ENCODE results near the gene SESTD1.
"Not testable (repeated sequence)": the region's sequence is repeated elsewhere in the genome, so short reads cannot be mapped to it uniquely, and the experiment has no call there.

Gene SESTD1

DNA sequence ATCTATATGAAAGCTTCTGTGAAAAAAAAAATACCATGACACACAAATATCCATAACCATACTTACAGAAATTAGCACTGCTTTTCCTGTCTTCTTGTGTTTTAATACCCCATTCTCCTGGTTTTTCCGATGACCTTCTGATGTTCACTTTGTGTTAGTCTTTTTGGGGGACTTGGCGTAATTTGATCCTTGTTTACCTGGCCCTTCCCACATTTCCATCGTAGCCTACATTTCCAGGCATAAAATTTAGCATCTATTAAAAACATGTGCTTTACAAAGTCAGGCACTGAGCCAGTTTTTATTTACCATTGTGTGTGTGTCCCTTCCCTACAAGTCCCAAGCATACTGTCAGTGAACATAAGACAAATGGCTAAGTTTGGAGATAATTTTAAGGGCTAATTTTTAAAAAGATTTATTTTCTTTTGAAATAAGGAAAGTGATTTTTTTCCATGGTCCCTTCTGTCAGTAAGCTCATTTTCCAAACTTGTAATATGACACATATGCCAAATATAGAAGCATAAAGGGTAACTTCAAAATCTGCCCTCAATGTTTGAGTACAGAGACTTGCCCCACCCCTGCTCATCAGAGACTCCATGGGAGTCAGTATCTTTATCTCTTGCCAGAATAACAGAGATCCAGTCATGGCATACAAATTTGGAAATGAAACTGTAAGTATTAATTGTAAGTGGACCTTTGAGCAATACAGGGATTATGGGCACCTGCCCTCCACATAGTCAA is 27.3 kb downstream of the SESTD1 start:
- no peak for DNase-seq

DNA sequence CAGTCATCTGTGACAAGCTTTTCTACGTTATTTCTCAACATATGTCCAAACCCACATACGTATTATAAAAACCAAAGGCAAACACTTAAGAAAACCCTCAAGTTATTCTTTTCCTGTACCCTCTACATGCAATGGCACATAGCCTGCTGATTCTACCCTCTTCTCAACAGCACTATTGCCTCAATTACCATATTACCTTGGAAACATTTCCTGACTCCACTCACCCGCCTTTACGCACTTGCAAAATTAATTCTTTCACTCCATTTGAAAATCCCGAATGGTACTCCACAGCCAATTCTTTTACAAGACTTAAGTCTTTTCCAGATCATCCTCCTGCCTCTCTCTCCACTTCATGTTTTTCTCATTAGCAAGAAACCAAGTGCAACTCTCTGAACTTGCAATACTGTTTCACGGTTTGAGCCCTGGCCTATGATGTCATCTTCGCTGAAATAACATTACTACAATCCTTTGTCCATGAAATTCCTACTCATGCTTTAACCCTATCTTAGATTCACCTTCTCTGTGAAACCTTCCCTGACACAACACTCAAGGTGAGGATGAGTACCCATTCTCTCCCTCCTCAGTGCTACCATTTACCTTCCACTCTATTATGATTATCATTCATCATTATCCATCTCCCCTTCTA is 29.0 kb downstream of the SESTD1 start:
- DNase-seq, result no peak

DNA sequence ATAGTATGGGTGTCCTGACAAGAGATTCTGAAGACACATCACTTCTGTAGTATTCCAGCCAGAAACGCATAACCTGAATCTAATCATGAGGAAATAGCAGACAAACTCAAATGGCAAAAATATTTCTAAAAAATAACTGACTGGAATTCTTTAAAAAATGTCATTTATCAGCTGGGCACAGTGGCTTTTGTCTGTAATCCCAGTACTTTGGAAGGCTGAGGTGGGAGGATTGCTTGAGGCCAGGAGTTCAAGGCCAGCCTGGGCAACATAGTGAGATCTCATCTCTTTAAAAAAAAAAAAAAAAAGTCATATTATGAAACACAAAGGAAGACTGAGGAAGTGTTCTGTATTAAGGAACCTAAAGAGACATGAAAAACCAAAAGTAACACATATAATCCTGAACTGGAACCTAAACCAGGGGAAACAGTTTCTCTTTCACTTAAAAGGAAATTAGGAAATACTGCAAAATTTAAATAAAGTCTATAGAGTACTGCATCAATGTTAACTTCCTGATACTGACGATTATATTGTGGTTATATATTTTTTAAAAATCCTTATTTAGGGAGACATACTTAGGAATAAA is 29.9 kb downstream of the SESTD1 start:
- DNase-seq, result no peak

DNA sequence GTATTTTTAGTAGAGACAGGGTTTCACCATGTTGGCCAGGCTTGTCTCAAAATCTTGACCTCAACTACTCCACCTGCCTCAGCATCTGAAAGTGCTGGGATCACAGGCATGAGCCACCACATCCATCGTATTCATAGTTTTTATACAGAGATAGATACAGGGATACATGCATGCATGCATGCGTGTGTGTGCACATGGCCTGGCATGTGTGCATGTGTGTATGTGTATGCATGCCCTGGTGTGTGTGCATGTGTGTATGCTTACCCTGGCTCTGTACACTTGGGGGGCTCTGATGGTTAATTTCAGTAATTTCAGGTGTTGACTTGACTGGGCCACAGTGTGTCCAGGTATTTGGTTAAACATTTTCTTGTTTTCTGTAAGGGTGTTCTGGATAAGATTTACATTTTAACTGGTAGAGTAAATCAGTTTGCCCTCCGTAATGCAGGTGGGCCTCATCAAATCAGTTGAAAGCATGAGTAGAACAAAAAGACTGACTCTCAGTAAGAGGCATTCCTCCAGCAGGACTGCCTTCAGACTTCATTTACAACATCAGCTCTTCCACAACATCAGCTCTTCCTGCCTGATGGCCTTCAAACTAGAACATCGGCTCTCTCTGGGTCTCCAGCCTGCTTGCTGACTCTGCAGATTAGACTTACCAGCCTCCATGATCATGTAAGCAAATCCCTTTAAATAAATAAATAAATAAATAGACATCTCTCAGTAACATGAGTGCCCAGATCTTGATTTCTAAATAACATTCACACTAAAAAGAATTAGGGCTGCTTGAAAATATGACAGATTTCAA is 30.8 kb downstream of the SESTD1 start:
- DNase-seq, result no peak

DNA sequence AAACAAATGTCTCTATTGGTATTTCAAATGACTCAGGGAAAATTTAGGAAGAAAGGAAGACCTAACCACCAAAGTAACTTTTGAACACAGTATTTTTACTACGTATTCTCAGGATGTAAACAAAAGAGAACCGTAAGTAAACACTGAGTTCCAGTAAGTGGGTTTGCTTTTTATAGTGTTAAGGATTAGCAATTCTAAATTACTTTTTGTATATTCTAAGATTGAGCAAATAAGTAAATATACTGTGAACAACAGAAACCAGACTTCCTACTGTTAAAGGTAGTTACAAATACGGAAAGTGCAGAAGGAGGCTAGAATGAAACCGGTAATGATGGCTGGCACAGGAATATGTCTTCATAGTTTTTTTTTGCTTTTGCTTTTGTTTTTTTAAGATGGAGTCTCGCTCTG is 31.5 kb downstream of the SESTD1 start:
- DNase-seq, result no peak

DNA sequence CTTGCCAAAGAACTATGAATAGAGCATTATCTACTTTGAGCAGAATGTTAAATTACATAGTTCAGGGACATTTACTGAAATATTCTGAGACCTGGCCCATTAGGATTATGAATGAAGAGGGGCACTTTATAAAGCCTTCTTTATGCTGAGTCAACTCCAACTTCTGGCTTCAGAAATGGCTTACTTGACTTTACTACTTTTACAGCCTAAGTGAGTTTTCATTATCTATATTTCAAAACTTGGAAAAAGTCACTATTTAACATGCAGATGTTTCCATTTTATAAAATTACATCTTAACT is 37.7 kb downstream of the SESTD1 start:
- DNase-seq, result no peak

DNA sequence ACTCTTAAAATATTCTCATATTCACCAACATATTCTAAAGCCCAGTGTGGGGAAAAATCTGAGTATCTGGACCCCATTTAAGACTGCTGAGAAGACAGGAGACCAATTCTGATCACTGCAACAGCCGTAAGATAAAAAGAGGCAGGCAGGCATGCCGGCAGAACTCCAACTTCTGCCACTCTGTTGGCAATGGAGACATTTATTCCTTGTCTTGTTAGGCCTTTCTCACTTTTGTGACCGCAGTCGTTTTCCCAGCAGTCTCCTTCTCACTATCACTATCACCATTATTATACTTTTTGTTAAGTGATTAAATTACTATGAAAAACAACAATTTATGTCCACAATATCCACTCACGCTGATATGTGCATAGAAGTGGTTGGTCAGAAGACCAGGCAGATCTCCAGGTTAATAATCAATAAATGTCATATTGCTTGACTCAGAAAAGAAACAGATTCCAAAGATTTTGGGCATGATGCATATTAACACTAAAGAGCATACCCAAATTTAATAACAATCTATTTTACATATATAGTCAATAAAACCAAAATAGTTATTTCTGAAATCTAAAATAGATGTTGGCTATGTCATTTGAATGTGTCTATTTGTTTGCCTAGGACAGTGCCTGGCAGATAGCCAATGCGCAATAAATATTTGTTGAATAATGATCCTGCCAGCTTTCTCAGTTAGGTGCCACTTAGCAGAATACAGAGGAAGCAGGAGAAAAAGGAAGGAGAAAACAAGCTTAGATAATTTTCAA is 38.2 kb downstream of the SESTD1 start:
- DNase-seq, result peak; percentile 20

DNA sequence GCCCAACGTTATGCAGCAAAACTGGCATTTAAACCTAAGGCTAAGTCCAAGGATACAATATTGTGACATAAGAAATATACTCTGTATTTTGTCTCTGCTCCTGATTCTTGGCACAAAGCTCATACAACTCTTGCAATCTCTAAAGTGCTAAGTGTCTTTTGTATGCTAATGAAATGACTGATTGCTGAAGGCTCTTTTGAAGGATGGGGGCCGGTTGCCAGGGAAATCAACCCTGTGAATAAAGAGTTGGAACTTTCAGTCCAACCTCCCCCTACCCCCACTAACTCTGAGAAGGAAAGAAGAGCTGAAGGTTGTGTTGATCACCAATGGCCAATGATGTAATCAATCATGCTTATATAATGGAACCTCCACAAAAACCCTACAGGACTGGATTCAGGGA is 40.3 kb downstream of the SESTD1 start:
- no peak for DNase-seq

DNA sequence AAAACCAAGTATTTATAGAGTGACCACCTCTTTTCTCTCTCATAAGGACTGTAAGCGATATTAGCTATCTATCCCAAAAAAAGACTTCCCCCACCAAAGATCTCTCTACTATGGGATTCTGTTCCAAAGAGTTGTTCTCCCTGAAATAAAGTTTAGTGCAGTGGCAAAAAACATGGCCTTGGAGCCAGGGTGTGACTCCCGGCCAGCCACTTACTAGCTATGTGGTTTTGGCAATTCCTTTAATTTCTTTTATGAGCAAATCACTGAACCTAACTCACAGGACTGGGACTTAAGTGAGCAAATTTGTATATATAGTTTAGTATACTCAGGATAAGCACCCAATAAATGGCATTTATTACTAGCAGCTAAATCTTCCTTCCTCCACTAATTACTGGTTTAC is 42.6 kb downstream of the SESTD1 start:
- DNase-seq, result no peak

DNA sequence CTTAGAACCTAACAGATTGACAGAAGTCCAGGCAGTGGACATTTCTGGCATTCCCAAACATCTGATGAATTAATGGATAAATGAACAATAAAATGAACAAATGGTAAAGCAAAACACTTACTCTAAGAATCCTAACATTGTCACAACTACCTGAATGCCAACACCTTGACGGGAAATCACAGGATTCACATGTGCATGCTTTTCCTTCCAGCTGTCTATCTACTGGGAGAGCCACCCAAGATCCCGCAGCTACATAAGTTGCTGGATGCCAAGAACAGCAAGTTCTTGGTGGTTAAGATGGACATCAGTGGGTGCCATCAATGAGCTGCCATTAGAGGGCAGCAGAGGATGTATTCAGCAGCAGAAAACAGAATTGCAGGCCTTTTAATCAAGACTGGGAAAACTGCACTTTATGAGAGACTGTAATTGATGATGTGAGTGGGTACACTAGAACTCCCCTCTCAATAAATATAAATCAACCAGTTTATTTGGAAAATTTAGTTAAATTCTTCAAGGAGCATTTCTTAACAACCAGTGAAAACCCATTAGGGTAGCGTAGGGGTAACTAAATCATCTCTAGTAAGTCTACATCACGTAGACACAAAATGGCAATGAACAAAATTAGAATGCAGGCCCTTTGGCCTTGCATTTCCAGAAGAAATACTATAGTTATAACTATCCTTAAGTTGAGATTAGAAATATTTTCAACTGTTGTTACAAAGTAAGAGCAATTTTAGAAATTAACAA is 45.6 kb downstream of the SESTD1 start:
- peak; percentile 30 for DNase-seq

DNA sequence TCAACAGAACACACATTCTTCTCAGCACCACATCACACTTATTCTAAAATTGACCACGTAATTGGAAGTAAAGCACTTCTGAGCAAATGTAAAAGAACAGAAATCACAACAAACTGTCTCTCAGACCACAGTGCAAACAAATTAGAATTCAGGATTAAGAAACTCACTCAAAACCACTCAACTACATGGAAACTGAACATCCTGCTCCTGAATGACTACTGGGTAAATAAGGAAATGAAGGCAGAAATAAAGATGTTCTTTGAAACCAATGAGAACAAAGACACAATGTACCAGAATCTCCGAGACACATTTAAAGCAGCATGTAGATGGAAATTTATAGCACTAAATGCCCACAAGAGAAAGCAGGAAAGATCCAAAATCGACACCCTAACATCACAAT is 50.0 kb downstream of the SESTD1 start:
- DNase-seq, result not testable (repeated sequence)

DNA sequence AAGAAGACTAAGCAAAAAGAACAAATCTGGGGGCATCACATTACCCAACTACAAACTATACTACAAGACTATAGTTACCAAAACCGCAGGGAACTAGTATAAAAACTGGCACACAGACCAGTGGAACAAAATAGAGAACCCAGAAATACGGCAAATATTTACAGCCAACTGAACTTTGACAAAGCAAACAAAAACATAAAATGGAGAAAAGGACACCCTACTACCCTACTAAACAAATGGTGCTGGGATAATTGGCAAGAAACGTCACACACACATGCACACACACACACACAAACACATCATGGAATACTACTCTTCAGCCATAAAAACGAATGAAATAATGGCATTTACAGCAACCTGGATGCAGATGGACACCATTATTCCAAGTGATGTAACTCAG is 53.3 kb downstream of the SESTD1 start:
- no peak for DNase-seq

DNA sequence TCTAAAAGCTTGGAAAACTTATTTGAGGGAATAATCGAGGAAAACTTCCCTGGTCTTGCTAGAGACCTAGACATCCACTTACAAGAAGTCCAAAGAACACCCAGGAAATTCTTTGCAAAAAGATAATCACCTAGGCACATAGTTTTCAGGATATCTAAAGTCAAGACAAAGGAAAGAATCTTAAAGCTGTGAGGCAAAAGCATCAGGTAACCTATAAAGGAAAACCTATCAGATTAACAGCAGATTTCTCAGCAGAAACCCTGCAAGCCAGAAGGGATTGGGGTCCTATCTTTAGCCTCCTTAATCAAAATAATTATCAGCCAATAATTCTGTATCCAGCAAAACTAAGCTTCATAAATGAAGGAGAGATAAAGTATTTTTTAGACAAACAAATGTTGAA is 56.4 kb downstream of the SESTD1 start:
- not testable (repeated sequence) for DNase-seq

DNA sequence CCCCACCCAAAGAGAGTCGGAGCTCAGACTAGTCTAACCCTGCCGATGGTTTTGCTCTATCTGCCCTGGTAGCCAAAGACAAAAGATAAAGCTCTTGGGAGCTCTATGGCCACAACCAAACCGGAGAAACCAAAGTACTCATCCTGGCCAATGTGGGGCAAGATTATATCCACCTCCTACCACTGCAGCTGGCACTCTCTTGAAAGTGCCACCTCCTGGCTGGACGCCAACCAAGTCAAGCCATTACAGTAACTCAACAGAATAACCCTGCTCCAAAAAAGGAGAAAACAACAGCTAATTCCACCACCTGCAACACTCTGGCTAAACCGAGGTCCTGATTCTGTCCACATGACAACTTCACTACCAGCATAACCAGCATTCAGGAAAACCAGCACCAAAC is 57.6 kb downstream of the SESTD1 start:
- no peak for DNase-seq

DNA sequence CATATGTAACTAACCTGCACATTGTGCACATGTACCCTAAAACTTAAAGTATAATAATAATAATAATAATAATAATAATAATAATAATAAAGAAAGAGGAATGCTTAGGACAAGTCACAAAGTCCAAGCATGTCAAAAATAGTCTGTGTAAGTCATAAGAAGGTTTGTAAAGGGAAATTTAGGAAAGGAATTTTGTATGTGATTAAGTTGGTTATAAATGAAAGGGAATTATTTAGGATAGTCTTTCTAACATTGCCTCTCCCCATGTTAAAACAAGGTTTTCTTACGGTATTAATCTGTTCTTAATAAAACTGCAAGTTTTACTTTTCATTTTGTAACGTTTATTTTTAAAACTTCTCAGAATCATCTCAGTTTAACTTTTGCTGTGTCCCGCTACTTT is 62.8 kb downstream of the SESTD1 start:
- no peak for DNase-seq

DNA sequence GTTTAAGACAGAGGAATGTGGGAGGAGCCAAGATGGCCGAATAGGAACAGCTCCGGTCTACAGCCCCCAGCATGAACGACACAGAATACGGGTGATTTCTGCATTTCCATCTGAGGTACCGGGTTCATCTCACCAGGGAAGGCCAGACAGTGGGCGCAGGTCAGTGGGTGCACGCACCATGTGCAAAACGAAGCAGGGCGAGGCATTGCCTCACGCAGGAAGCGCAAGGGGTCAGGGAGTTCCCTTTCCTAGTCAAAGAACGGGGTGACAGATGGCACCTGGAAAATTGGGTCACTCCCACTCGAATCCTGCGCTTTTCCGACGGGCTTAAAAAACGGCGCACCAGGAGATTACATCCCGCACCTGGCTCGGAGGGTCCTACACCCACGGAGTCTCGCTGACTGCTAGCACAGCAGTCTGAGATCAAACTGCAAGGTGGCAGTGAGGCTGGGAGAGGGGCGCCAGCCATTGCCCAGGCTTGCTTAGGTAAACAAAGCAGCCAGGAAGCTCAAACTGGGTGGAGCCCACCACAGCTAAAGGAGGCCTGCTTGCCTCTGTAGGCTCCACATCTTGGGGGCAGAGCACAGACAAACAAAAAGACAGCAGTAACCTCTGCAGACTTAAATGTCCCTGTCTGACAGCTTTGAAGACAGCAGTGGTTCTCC is 68.6 kb downstream of the SESTD1 start:
- not testable (repeated sequence) for DNase-seq

DNA sequence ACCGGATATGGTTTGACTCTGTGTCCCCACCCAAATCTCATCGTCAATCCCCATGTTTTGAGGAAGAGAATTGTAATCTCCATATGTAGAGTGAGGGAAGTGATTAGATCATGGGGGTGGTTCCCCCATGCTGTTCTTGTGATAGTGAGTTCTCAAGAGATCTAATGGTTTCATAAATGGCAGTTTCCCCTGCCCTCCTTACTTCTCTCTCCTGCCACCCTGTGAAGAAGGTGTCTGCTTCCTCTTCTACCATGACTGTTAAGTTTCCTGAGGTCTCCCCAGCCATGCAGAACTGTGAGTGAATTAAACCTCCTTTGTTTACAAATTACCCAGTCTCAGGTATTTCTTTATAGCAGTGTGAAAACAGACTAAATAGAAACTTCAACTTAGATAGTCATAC is 69.5 kb downstream of the SESTD1 start:
- DNase-seq, result no peak

DNA sequence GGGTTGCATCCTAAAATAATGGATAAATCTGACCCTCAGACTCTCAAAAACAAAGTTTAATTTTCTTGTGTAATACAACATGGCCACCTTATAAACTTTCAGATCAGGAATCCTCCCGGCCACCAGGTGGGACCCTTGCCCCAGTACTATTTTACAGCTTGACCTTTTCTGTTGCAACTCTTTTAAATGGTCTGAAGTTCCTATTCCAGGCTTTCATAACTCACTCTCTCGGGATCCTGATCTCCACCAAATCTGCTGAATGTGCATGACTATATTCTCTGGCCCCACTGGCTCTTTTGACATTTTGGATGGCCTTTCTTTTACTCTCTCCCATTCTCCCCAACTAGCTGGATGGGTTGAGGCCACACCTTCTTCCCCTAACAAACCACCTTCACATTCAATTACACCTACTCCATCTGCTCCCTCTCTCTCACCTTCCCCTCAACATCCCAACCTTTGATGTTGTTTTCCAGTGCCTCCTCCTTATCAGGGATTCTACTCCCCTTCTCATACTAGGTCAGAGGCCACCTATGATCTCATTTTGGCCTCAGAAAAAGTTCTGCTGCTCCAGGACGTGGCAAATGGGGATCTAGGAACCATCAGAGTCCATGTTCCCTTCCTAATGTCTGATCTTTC is 70.8 kb downstream of the SESTD1 start:
- no peak for DNase-seq

DNA sequence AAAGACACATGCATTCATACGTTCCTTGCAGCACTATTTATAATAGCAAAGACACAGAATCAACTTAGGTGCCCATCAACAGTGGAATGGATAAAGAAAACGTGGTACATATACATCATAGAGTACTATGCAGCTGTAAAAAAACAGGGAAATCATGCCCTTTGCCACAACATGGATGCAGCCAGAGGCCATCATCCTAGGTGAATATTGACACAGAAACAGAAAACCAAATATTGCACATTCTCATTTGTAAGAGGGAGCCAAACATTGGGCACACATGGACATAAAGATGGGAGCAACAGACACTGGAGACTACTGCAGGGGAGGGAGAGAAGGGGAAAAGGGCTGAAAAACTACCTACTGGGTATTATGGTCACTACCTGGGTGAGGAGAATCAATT is 73.5 kb downstream of the SESTD1 start:
- DNase-seq, result no peak

DNA sequence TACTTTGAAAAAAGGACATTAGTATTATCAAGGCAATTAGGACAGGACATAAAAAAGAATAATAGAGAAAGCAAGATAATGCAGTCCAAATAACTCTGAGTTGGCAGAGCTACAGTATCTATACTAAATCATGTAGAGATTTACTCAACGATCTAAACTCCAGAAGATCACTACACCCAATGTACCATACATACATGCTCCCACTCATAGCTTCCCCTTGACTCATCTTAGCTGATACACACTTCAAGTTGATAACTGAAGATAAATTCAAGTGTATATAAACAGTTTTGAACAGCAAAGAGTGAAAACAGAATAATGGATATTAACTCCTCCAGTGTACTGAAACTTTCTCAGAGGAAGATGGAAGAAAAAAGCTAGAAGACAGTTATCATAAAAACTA is 78.5 kb downstream of the SESTD1 start:
- DNase-seq, result no peak

DNA sequence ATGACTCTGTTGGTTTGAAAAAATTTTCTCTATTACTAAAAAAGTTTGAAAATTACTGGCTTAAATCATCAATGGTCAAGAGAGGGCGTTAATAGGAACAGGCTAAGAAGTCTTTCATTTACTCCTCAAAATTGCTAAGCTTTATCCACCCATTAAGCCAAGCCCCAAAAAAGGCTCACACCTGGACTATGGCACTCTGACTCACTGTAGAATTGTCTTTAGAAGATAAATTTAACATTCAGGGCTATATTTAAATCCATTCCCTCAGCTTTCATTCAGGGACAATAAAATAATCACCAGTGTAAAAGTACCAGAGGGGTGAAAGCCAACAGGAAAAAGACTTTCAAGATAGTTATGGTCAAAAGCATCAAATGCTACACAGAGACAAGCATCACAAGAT is 80.0 kb downstream of the SESTD1 start:
- no peak for DNase-seq
